PFSK-1 (cell line): ENCODE data around the gene TRAPPC3.

ENCODE experiments used
- POLR2AphosphoS5 ChIP-seq: IDR thresholded peaks from 2 replicates; pipeline ENCODE4 v1.6.1; 2012; ENCODE audit warnings: low read depth, mild to moderate bottlenecking, control low read depth, low read length, moderate library complexity
- SIN3A ChIP-seq: IDR thresholded peaks from 2 replicates; pipeline ENCODE4 v1.6.1; 2012; ENCODE audit warnings: mild to moderate bottlenecking, low read length, moderate library complexity, borderline replicate concordance; ENCODE audit not compliant: insufficient read depth
- TF ChIP-seq, protein P1 (sequence below), 2 experiments: IDR thresholded peaks; 2 replicates each; pipeline versions ENCODE4 v1.6.1 to v1.8.0; 2011 to 2012; ENCODE audit warnings: low read depth in 2 of 2, low read length in 2 of 2, control low read depth in 1 of 2, inconsistent platforms in 1 of 2, mild to moderate bottlenecking in 1 of 2, moderate library complexity in 1 of 2; ENCODE audit not compliant: insufficient read depth in 1 of 2

- no peak for TF ChIP-seq POLR2AphosphoS5
- TF ChIP-seq SIN3A: no peak
- TF ChIP-seq, protein P1, sequence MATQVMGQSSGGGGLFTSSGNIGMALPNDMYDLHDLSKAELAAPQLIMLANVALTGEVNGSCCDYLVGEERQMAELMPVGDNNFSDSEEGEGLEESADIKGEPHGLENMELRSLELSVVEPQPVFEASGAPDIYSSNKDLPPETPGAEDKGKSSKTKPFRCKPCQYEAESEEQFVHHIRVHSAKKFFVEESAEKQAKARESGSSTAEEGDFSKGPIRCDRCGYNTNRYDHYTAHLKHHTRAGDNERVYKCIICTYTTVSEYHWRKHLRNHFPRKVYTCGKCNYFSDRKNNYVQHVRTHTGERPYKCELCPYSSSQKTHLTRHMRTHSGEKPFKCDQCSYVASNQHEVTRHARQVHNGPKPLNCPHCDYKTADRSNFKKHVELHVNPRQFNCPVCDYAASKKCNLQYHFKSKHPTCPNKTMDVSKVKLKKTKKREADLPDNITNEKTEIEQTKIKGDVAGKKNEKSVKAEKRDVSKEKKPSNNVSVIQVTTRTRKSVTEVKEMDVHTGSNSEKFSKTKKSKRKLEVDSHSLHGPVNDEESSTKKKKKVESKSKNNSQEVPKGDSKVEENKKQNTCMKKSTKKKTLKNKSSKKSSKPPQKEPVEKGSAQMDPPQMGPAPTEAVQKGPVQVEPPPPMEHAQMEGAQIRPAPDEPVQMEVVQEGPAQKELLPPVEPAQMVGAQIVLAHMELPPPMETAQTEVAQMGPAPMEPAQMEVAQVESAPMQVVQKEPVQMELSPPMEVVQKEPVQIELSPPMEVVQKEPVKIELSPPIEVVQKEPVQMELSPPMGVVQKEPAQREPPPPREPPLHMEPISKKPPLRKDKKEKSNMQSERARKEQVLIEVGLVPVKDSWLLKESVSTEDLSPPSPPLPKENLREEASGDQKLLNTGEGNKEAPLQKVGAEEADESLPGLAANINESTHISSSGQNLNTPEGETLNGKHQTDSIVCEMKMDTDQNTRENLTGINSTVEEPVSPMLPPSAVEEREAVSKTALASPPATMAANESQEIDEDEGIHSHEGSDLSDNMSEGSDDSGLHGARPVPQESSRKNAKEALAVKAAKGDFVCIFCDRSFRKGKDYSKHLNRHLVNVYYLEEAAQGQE (IDR thresholded peaks at IDR 0.05; ENCODE audit: insufficient read depth in 1 of 2, low read depth in 2 of 2, low read length in 2 of 2): no peak
These were observed 8.0 kb upstream of the TRAPPC3 start for GRCh38 chr1:36157115-36157903.
